Germinal center (tissue), 1 donor: ENCODE results near the gene SEMA3F.

Source experiments
- DNase-seq: peaks from one replicate; pipeline ENCODE4 v3.0.0; 2012; ENCODE audit warnings: mixed read lengths, low spot score

The SEMA3F gene

GRCh38 chr3:50155891-50156290 lies 767 bp downstream of the SEMA3F start:
- no peak for DNase-seq

- no peak for DNase-seq
These were observed 1.7 kb downstream of the SEMA3F start for GRCh38 chr3:50156549-50157493.

GRCh38 chr3:50157827-50158529 lies 2.9 kb downstream of the SEMA3F start:
- DNase-seq: no peak

- no peak for DNase-seq
These were observed 3.5 kb downstream of the SEMA3F start for GRCh38 chr3:50158530-50159146.

- DNase-seq: no peak
These were observed 5.4 kb downstream of the SEMA3F start for GRCh38 chr3:50160561-50160983.

- DNase-seq: no peak
These were observed 6.2 kb downstream of the SEMA3F start for GRCh38 chr3:50161320-50161719.

- no peak for DNase-seq
These were observed 7.1 kb downstream of the SEMA3F start for GRCh38 chr3:50162034-50162883.

- DNase-seq: no peak
These were observed 8.7 kb downstream of the SEMA3F start for GRCh38 chr3:50163572-50164455.

- DNase-seq: no peak
These were observed 9.4 kb downstream of the SEMA3F start for GRCh38 chr3:50164481-50164880.

- DNase-seq: no peak
These were observed 10.1 kb downstream of the SEMA3F start for GRCh38 chr3:50164984-50165909.

GRCh38 chr3:50165910-50166538 lies 10.9 kb downstream of the SEMA3F start:
- no peak for DNase-seq

GRCh38 chr3:50166620-50167019 lies 11.5 kb downstream of the SEMA3F start:
- no peak for DNase-seq

GRCh38 chr3:50167069-50167840 lies 12.1 kb downstream of the SEMA3F start:
- DNase-seq: no peak

GRCh38 chr3:50167841-50168209 lies 12.7 kb downstream of the SEMA3F start:
- DNase-seq: no peak

GRCh38 chr3:50168388-50168787 lies 13.3 kb downstream of the SEMA3F start:
- DNase-seq: no peak

GRCh38 chr3:50168791-50169190 lies 13.7 kb downstream of the SEMA3F start:
- no peak for DNase-seq

- DNase-seq: no peak
These were observed 14.2 kb downstream of the SEMA3F start for GRCh38 chr3:50169232-50169832.

GRCh38 chr3:50169858-50170257 lies 14.7 kb downstream of the SEMA3F start:
- no peak for DNase-seq
